Superior temporal gyrus (tissue), 1 donor: ENCODE measurements around the gene NDFIP1.
"Not testable (repeated sequence)": the region's sequence is repeated elsewhere in the genome, so short reads cannot be mapped to it uniquely, and the experiment has no call there.

Experiments
- DNase-seq: peaks from one replicate; pipeline ENCODE4 v3.0.0-alpha.2; 2016; ENCODE audit errors: extremely low spot score

Gene NDFIP1

DNA sequence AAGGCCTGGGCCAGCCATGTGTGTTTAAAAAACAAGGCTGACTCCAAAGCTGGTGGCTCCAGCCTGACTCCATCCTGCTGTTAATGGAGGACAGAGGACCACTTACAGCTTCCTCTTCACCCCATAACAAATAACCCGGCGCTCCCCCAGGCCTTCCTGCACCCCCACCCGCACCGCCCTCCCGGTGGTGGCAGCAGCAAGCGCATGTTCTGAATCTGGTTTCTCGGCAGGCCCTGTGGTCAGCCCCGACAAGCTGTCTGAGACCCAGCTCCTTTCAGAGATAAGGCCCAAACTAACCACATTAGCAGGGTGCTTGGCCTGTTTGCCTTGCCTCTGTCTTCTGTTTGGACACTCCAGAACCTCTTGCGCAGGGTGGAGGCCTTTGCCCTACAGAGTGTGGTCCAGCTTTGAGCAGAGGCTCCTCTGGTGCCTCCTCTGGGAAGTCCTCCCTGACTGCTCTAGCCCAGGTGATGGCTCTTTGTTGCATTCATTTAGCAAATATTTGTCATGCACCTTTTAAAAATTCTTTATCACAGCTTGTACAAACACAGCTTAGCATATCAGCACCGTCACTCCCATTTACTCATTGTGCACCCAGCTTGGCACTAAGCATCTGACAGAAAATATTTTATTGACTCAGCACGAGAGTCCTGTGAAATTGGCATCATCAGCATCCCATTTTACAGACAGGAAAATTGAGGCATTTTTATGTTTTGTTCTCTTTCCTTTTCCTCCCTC is 78.4 kb downstream of the NDFIP1 start:
- no peak for DNase-seq

DNA sequence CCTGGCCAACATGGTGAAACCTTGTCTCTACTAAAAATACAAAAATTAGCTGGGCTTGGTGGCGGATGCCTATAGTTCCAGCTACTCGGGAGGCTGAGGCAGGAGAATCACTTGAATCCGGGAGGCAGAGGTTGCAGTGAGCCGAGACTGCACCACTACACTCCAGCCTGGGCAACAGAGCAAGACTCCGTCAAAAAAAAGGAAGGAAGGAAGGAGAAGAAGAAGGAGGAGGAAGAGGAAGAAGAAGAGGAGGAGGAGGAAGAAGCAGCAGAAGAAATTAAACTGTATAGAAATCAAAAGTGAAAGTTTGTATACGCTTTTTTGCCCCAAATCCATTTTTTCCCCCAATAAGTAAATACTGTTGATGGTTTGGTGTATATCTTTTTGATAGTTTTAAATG is 80.1 kb downstream of the NDFIP1 start:
- not testable (repeated sequence) for DNase-seq

GRCh38 chr5:142189813-142190212 is 81.2 kb downstream of the NDFIP1 start:
- no peak for DNase-seq

DNA sequence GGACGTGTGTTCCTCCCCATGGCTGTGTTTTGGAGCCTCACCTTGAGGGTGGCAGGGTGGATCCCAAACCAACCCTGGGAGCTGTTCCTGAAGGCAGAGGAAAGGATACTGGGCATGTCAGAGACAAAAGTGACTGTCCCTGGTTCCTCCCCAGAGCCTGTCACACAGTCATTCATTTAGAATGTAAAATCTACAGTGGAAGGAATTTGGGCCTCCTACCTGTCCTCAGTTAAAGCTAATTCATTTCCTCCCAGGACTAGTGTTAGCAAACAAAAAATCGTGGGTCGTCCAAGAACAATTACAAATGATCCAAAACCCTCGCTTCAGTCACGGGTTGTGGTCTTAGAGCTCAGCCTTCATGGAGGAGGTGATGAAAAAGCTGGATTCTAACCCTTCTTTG is 83.2 kb downstream of the NDFIP1 start:
- DNase-seq, result no peak

DNA sequence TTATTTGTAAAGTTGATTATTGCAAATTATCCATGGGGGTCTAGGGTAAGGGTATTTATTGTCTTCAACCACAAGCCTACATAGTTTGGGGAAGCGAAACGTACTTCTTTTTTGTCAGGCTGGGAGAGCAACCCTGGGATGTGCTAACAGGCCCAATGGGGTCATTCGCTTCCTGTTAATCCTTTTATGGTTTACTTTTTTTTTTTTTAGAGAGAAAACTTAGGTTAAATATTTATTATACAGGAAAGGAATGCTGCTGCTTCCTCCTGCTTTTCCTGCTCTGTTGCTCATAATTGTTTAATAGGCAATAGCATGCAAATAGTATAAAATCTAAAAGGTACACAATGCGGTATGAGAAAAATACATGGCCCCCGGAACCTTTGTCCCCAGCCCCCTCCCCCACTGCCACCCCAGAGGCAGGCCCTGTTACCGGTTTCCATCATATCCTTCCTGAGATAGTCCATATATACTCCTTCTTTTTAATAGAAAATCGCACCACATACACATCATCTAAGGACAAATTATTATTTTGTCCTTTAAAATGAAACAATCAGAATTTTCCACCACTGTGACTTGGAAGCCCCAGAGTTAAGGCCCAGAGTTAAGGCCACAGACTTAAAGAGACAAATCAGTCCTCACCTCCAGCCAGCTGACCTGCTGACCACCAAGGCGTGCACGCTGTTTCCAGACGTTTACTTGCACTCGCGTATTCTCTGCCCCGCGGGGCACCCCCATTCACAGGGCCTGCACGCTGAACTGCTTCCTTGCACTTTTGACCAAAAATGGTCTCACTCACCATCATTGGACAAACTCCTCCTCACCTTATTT is 83.9 kb downstream of the NDFIP1 start:
- no peak for DNase-seq

GRCh38 chr5:142193114-142193428 is 84.5 kb downstream of the NDFIP1 start:
- no peak for DNase-seq

GRCh38 chr5:142197098-142197497 is 88.5 kb downstream of the NDFIP1 start:
- DNase-seq, result no peak

DNA sequence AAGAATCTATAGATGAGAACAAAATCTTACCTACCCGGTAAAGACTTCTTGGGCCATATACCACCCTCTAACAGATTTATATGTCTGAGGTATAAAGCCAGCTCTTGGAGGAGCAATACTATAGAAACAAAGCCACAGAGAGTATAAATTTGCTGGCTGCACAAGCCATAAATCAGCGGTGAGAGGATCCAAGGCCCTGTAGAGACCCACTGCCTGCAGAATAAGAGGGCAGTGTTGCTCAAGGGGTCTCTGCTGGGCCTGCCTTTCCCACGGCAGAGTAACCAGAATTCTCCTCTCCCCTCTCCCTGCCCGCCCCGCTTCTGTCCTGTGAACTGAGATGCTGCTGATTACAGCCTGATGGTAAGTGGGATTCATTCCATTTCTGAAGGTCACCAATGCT is 89.2 kb downstream of the NDFIP1 start:
- DNase-seq, result no peak

- DNase-seq, result no peak
Measured at GRCh38 chr5:142199388-142199787, 90.8 kb downstream of the NDFIP1 start.

DNA sequence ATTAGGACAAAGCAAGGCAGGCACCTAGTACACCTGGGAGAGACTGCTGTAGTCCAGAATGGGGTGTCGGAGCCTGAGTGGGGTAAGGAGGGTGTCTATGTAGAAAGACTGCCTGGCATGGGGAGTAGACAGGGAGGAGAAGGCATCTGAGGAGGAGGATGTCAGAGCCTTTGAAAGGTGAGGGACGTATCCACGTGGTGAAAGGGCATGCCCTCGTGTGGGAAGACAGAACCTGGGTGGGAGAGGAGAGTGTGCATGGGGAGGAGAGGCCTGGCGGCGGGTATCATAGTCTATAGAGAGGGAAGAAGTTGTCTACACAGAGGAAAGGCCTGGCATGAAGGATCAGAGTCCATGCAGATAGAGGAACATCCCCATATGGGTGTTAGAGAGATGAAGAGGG is 91.8 kb downstream of the NDFIP1 start:
- DNase-seq, result no peak

DNA sequence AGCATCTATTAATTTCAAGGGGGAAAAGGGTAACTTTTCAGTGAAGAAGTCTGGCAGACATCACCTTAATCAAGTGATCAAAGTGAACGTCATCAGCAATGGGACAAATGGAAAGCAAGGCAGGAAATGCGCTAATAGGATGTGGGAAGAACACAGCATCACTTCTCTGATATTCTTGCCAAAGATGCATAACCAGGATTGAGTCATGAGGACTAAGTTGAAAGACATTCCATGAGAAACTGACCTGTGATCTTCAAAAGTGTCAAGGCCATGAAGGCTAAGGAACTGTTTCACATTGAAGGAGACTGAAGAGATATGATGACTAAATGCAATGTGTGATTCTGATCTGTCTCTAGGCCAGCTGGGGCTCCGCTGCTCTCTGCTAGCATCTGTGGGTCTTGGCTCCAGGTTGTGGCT is 92.9 kb downstream of the NDFIP1 start:
- no peak for DNase-seq

GRCh38 chr5:142202282-142202681 is 93.7 kb downstream of the NDFIP1 start:
- DNase-seq, result no peak
